A549 (cell line): ENCODE measurements around the gene OVOL2.

ENCODE experiments used
- CEBPB ChIP-seq, 2 experiments: fragments of >200 bp in 1 of 2; sonication (Bioruptor Twin) in 1 of 2; formaldehyde crosslinking in 1 of 2; IDR thresholded peaks; 2 replicates each; pipeline ENCODE4 v1.6.1; 2012 to 2016
- CTCF ChIP-seq: fragments of >200 bp; sonication (Bioruptor Twin); formaldehyde crosslinking; IDR thresholded peaks from 3 replicates; pipeline ENCODE4 v1.5.1; 2016
- EHMT2 ChIP-seq: fragments of 200-600 bp; sonication (generic); IDR thresholded peaks from 2 replicates; pipeline ENCODE4 v1.6.1; 2016; ENCODE audit warnings: antibody characterized with exemption, low read depth, mild to moderate bottlenecking, moderate library complexity
- EP300 ChIP-seq, 2 experiments: fragments of >200 bp; sonication (Bioruptor Twin); formaldehyde crosslinking; IDR thresholded peaks; 2 replicates in 1 of 2; 3 replicates in 1 of 2; pipeline ENCODE4 v1.6.1; 2016 to 2017
- HOXA7 ChIP-seq: fragments of 250-450 bp; sonication (Bioruptor Pico); IDR thresholded peaks from 2 replicates; pipeline ENCODE4 v1.5.0; 2020; ENCODE audit warnings: mild to moderate bottlenecking, moderate library complexity
- MAFK ChIP-seq: fragments of 450-650 bp; IDR thresholded peaks from 2 replicates; pipeline ENCODE4 v1.6.1; 2014; ENCODE audit not compliant: partially characterized antibody
- MAX ChIP-seq: IDR thresholded peaks from 2 replicates; pipeline ENCODE4 v1.6.1; 2012
- POLR2A ChIP-seq: IDR thresholded peaks from 2 replicates; pipeline ENCODE4 v1.6.1; 2012; ENCODE audit warnings: mild to moderate bottlenecking, low read length
- RCOR1 ChIP-seq: fragments of 150-350 bp; IDR thresholded peaks from 2 replicates; pipeline ENCODE4 v1.6.1; 2014; ENCODE audit warnings: antibody characterized with exemption, low read length, low read depth
- REST ChIP-seq: fragments of 200-600 bp; sonication (generic); IDR thresholded peaks from 2 replicates; pipeline ENCODE4 v1.6.1; 2016; ENCODE audit warnings: antibody characterized with exemption, mild to moderate bottlenecking, moderate library complexity
- RFX5 ChIP-seq: fragments of 450-650 bp; IDR thresholded peaks from 2 replicates; pipeline ENCODE4 v1.7.1; 2014; ENCODE audit warnings: antibody characterized with exemption, mild to moderate bottlenecking, moderate library complexity
- USF2 ChIP-seq: fragments of 450-650 bp; IDR thresholded peaks from 2 replicates; pipeline ENCODE4 v1.6.1; 2014; ENCODE audit warnings: antibody characterized with exemption

- no peak for TF ChIP-seq EP300 (IDR thresholded peaks at IDR 0.05)
- no peak for TF ChIP-seq HOXA7 (CRISPR knock-in tag)
- no peak for TF ChIP-seq CTCF
- no peak for TF ChIP-seq CEBPB (IDR thresholded peaks at IDR 0.05)
- no peak for TF ChIP-seq RFX5
- TF ChIP-seq POLR2A = no peak
- no peak for TF ChIP-seq MAFK
- no peak for TF ChIP-seq REST
- no peak for TF ChIP-seq RCOR1
- no peak for TF ChIP-seq USF2
- no peak for TF ChIP-seq EHMT2
- no peak for TF ChIP-seq MAX
Measured at GRCh38 chr20:18072532-18072931, 14.8 kb upstream of the OVOL2 start.
